ENCODE data around the gene IL12B.
"Not testable (repeated sequence)": the region's sequence is repeated elsewhere in the genome, so short reads cannot be mapped to it uniquely, and the experiment has no call there.

The IL12B gene

DNA sequence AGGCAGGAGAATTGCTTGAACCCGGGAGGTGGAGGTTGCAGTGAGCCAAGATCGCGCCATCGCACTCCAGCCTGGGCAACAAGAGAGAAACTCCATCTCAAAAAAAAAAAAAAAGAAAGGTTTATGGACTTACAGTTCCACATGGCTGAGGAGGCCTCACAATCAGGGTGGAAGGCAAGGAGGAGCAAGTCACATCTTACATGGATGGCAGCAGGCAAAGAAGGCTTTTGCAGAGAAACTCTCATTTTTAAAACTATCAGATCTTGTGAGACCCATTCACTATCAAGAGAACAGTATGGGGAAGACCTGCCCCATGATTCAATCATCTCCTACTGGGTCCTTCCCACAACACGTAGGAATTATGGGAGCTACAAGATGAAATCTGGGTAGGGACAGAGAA is 33.0 kb downstream of the IL12B start:
- not testable (repeated sequence) for DNase-seq (ENCODE audit: low spot score); FAIRE-seq

DNA sequence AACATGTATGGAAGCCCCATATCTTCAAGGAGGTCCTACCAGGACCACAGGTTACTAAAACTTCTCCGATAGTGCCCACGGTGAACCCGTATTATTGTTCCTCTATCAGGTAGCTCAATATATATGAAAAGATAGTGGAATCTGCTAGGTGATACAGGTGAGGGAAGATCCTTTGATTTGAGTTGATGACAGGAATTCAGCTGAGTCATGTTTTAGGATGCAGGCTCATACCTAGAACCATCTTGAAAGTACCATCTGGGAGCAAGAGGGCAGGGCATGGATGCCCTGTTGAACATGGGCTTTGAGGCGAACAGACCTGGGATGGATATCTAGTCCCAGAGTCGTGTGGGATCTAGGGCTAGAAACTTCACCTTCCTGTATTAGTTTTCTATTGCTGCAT is 35.4 kb downstream of the IL12B start:
- FAIRE-seq (peak; percentile 9), DNase-seq (ENCODE audit: low spot score) (no peak)

DNA sequence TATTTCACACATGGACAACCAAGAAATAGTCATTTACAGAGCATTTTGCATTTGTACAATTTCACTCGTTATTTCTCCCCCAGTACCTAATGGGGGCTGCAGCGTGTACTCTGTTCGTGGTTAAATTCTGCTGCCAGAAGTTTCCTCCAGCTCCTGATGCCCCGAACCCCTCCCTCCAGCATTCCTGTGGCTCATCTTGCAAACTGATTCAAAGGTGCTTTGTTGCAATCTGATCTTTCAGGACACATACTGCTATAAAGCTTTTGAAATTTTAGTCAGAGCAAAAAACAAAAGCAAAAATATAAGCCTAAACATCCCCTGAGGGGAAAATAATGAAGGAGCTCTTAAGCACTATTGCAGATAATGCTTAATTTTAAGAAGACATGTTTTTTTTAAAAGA is 39.5 kb downstream of the IL12B start:
- FAIRE-seq (no peak), DNase-seq (ENCODE audit: low spot score) (peak; percentile 67)

DNA sequence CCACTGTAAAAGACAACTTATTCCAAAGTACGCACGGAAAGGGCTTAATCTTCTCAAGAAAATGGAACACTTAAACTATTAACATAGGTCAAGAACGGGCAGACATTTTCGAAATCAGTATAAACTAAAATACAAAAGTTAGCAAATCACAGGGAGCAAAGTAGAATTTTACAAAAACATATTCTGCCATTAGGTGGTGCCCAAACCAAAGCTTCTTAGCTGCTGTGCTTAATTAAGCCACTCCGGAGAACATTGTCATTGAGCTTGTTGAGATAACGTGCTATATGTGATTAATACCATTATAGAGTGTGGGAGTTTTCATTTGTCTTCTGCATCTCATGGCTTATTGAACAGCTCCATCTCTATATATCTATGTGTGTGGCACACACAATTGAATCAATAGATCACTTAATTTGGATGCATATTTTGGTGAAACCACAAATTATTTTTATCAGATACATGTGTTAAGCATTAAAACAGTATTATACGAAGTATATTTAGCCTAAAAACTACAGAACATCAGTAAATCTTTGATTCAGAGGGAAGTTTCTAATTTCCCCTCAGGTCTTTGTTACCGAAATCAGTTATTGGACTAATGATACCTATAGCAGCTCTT is 43.8 kb downstream of the IL12B start:
- no peak for DNase-seq (ENCODE audit: low spot score)
- no peak for FAIRE-seq

DNA sequence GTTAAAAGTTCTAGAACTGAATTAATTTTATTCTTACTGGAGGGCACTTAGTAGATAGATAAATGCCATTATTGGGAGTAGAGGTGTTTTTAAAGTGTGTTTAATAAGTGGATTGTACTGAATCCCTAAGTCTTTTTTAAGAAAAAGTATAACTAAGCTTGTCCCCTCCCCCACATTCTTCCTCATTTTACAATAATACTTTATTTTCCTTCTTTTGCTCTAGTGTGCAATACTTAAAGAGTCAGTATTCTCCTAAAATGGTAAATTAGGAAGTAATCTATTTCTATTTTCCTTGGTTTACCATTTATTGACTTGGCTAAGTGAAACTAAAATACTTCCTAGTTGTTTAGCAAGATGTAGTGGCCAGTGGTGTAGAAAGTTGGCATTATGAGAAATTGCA is 55.6 kb downstream of the IL12B start:
- DNase-seq (ENCODE audit: low spot score), result no peak

DNA sequence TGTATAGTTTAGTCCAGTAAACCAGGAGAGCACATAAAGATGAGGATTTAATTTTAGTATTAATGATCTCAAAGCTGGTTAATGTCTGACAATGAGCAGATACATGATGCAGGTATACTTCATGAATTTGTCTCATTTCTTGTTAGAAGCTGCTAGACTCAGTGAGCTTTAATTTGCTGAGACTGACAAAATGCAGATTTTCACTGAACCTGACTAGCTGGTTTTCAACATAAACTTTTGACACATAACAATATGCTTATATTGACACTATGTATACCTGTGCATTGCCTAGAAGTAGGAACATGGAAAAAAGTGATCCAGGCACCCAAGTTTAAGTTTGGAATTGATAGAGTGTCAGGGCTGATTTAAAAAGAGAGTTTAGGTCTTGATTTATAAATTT is 56.4 kb downstream of the IL12B start:
- FAIRE-seq (no peak), DNase-seq (ENCODE audit: low spot score) (no peak)

More for the DNA sequence above, 55.6 kb downstream of the IL12B start:
- FAIRE-seq, result no peak

DNA sequence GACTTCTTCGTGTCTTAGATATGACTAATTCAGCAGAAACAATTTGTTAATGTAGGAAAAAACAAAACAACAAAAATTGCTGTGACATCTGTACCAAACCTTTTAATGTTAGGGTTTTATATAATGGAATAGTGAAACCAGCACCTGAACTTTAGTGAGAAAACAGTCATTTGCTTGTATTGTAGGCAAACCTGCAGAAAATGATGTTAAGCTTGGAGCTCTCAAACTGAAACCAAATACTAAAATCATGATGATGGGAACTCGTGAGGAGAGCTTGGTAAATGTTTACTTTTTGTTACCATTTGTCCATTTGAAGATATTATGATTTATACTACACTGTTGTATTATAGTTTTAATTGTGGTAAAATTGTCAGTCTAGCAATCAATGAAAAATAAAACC is 60.6 kb downstream of the IL12B start:
- FAIRE-seq, result no peak
- no peak for DNase-seq (ENCODE audit: low spot score)

DNA sequence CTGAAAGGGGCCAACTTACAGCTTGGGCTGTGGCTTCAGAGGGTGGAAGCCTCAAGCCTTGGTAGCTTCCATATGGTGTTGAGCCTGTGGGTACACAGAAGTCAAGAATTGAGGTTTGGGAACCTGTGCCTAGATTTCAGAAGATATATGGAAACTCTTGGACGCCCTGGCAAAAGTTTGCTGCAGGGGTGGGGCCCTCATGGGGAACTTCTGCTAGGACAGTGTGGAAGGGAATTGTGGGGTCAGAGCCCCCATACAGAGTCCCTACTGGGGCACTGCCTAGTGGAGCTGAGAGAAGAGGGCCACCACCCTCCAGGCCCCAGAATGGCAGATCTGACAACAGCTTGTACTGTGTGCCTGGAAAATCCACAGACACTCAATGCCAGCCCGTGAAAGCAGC is 63.5 kb downstream of the IL12B start:
- not testable (repeated sequence) for FAIRE-seq

More for the DNA sequence above, 63.5 kb downstream of the IL12B start:
- DNase-seq (ENCODE audit: low spot score), result not testable (repeated sequence)
